Activated T-cell treated with anti-CD3 and anti-CD28 coated beads, Interleukin-2, amount 50 U/mL, for 4 hours (primary cell): ENCODE data around the gene DNASE2. TPM values are rescaled to one million over a fixed set of nuclear protein-coding genes. Genes with fewer than 3 reads are reported as not detected.

ENCODE experiments used
- ATAC-seq, 2 donors: fragments of 200-7000 bp; cut with Tn5 transposase; one replicate each; pipeline ENCODE4 v1.10.0; 2021
- DNase-seq: peaks from one replicate; pipeline ENCODE4 v3.0.0-alpha.2; 2020
- H3K27me3 Mint-ChIP-seq: one replicate; pipeline ENCODE4 v1.8.0; 2021; ENCODE audit warnings: low read depth, mixed read lengths
- H3K36me3 Mint-ChIP-seq: one replicate; pipeline ENCODE4 v1.8.0; 2022; ENCODE audit warnings: mixed read lengths; ENCODE audit not compliant: insufficient read depth
- H3K4me1 Mint-ChIP-seq: one replicate; pipeline ENCODE4 v1.8.0; 2021; ENCODE audit warnings: low read depth, mixed read lengths
- H3K4me3 Mint-ChIP-seq: one replicate; pipeline ENCODE4 v1.8.0; 2021; ENCODE audit warnings: mild to moderate bottlenecking, moderate library complexity, mixed read lengths
- H3K9me3 Mint-ChIP-seq: one replicate; pipeline ENCODE4 v1.8.0; 2021; ENCODE audit warnings: mixed read lengths
- total RNA-seq, 3 donors: library from RNA; stranded (reverse); gene quantifications; one replicate each; pipeline ENCODE4 v1.2.1, GENCODE V29; 2021

DNASE2 gene
- total RNA-seq, 3 donors from 2014 or later, result 14.3 to 19.5 (median 15.9) TPM

GRCh38 chr19:12880551-12881171 lies 588 bp downstream of the DNASE2 start:
- Mint-ChIP-seq H3K4me3 (peak overlapping the region; percentile 86), H3K9me3 (no peaks in the 10 kb centered on the region), H3K4me1 (peaks cover 21% of the 10 kb centered on the region), H3K36me3 (peaks cover 4% of the 10 kb centered on the region), H3K27me3 (no peaks in the 10 kb centered on the region)
- DNase-seq (no peak), ATAC-seq (peak; percentile 1 to 4)

DNA sequence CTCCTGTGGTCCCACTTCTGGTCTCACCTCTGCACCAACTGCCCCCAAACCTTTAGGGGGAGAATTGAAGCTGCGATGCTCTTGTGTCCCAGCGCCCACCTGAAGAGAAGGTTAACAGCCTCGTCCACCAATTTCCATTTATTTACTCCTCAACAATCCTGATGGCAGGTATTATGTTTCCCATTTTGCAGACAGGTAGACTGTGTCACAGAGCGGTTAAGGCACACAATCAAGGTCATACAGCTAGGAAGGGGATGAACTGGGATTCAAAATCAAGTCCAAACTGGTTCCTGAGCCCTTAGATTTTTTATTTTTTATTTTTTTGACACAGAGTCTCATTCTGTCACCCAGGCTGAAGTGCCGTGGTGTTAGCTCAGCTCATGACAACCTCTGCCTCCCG lies 6.2 kb downstream of the DNASE2 start:
- H3K9me3 Mint-ChIP-seq, result no peaks in the 10 kb centered on the region
- no peaks in the 10 kb centered on the region for H3K27me3 Mint-ChIP-seq
- DNase-seq (no peak), ATAC-seq (no peak)
- H3K4me1 Mint-ChIP-seq, result peaks cover 5% of the 10 kb centered on the region
- no peak overlapping the region for H3K4me3 Mint-ChIP-seq
- H3K36me3 Mint-ChIP-seq, result peaks cover 12% of the 10 kb centered on the region

DNA sequence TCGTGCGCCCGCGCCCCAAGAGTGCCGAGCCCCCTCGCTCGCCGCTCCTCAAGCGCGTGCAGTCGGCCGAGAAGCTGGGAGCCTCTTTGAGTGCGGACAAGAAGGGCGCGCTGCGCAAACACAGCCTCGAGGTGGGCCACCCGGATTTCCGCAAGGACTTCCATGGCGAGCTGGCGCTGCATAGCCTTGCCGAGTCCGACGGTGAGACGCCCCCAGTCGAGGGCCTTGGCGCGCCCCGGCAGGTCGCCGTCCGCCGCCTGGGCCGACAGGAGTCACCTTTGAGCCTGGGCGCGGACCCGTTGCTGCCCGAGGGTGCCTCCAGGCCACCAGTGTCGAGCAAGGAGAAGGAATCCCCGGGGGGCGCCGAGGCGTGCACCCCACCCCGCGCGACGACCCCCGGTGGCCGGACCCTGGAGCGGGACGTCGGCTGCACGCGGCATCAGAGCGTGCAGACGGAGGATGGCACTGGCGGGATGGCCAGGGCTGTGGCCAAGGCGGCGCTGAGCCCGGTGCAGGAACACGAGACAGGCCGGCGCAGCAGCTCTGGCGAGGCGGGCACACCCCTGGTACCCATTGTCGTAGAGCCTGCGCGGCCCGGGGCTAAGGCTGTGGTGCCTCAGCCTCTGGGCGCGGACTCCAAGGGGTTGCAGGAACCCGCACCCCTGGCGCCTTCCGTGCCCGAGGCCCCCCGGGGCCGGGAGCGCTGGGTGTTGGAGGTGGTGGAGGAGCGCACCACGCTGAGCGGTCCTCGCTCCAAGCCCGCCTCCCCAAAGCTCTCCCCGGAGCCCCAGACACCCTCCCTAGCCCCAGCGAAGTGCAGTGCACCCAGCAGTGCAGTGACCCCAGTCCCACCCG lies 7.1 kb downstream of the DNASE2 start:
- no peak for DNase-seq
- no peak overlapping the region for H3K4me3 Mint-ChIP-seq

DNA sequence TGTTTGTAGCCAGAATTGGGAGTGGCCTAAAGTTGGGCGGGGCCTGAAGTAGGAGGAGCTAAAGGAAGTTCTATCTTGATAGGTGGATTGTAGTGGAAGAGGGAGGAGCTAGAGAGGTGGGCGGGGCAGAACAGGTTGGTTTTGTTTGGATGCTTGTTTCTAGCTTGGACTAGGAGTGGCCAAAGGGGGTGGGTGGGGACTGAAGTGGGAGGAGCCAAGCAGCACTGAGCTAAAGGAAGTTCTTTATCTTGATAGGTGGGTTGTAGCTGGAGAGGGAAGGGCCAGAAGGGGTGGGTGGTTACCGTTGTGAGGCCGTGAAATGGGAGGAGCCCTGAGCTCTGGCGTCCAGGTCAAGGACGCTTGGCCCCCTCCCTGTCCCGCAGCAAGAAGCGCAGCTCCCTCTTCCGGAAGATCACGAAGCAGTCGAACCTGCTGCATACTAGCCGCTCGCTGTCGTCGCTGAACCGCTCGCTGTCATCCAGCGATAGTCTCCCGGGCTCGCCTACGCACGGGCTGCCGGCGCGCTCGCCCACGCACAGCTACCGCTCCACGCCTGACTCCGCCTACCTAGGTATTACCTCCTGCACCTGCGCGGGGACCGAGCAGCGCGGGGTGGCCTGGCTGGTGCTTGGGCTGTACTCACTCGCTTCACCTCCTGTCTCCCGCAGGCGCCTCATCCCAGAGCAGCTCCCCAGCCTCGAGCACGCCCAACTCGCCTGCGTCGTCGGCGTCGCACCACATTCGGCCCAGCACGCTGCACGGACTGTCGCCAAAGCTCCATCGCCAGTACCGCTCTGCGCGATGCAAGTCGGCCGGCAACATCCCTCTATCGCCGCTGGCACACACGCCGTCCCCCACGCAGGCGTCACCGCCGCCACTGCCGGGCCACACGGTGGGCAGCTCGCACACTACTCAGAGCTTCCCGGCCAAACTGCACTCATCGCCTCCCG lies 8.0 kb downstream of the DNASE2 start:
- peaks cover 1% of the 10 kb centered on the region for H3K27me3 Mint-ChIP-seq
- no peaks in the 10 kb centered on the region for H3K4me1 Mint-ChIP-seq
- DNase-seq, result peak; percentile 62
- peaks cover 12% of the 10 kb centered on the region for H3K36me3 Mint-ChIP-seq
- H3K4me3 Mint-ChIP-seq, result no peak overlapping the region
- no peaks in the 10 kb centered on the region for H3K9me3 Mint-ChIP-seq
- ATAC-seq, result peak; percentile 77 to 82

More for the DNA sequence above, 7.1 kb downstream of the DNASE2 start:
- Mint-ChIP-seq H3K36me3 (peaks cover 12% of the 10 kb centered on the region), H3K27me3 (no peaks in the 10 kb centered on the region), H3K4me1 (no peaks in the 10 kb centered on the region), H3K9me3 (no peaks in the 10 kb centered on the region)
- ATAC-seq, result no peak

DNA sequence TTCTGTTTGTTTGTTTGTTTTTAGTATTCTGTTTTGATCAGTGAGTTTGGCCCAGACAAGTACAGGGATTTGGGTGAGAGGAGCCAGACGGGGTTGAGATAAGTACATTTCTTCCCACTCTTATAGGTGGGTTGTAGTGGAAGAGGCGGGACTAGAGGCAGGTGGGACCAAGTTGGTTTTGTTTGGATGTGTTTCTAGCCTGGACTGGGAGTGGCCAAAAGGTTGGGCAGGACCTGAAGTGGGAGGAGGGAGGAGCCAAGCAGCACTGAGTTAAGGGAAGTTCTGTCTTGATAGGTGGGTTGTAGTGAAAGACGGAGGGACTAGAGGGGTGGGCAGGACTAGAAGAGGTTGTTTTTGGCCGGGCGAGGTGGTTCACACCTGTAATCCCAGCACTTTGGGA lies 9.0 kb downstream of the DNASE2 start:
- Mint-ChIP-seq H3K36me3 (peaks cover 9% of the 10 kb centered on the region), H3K9me3 (no peaks in the 10 kb centered on the region), H3K4me3 (no peak overlapping the region), H3K4me1 (peaks cover 1% of the 10 kb centered on the region), H3K27me3 (peaks cover 3% of the 10 kb centered on the region)
- no peak for ATAC-seq
- DNase-seq, result no peak

DNA sequence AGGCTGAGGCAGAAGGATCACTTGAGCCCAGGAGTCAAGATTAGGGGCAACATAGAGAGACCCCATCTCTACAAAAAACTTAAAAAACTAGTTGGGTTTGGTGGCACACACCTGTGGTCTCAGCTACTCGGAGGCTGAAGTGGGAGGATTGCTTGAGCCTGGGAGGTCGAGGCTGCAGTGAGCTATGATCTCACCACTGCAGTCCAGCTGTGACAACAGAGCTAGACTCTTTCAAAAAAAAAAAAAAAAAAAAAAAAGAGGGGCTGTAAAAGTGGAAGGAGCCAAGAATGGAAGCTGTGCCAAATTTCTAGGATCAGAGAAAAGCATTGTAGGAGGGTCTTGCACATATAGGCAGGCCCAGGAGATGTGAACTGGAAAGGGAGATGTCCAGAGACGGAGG lies 9.6 kb downstream of the DNASE2 start:
- H3K4me3 Mint-ChIP-seq, result no peak overlapping the region
- ATAC-seq (no peak), DNase-seq (no peak)
- H3K36me3 Mint-ChIP-seq, result peaks cover 7% of the 10 kb centered on the region
- peaks cover 5% of the 10 kb centered on the region for H3K27me3 Mint-ChIP-seq
- peaks cover 6% of the 10 kb centered on the region for H3K4me1 Mint-ChIP-seq
- H3K9me3 Mint-ChIP-seq, result no peaks in the 10 kb centered on the region

DNA sequence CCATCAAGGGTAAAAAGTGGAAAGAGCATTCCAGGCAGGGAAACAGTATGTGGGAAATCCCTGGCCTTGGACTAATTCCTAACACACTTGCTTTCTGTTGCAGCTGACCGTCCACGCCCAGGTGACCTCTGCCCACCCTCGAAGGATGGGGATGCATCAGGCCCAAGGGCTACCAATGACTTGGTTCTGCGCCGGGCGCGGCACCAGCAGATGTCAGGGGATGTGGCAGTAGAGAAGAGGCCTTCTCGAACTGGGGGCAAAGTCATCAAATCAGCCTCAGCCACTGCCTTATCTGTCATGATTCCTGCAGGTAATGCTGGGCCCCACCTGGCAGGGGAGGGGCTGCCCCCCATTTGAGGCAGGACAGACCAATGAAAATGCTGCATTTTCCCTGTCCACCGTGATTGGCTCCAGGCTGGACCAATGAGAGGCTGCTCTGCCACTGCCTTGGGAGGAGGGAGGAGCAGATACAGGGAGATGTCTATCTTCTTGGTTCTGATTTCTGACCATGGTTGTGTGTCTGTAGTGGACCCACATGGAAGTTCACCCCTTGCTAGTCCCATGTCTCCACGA lies 12.6 kb downstream of the DNASE2 start:
- Mint-ChIP-seq H3K4me3 (peak overlapping the region; percentile 29), H3K4me1 (peaks cover 7% of the 10 kb centered on the region), H3K27me3 (peaks cover 11% of the 10 kb centered on the region), H3K36me3 (peaks cover 3% of the 10 kb centered on the region), H3K9me3 (no peaks in the 10 kb centered on the region)
- ATAC-seq, result no peak
- DNase-seq, result no peak

DNA sequence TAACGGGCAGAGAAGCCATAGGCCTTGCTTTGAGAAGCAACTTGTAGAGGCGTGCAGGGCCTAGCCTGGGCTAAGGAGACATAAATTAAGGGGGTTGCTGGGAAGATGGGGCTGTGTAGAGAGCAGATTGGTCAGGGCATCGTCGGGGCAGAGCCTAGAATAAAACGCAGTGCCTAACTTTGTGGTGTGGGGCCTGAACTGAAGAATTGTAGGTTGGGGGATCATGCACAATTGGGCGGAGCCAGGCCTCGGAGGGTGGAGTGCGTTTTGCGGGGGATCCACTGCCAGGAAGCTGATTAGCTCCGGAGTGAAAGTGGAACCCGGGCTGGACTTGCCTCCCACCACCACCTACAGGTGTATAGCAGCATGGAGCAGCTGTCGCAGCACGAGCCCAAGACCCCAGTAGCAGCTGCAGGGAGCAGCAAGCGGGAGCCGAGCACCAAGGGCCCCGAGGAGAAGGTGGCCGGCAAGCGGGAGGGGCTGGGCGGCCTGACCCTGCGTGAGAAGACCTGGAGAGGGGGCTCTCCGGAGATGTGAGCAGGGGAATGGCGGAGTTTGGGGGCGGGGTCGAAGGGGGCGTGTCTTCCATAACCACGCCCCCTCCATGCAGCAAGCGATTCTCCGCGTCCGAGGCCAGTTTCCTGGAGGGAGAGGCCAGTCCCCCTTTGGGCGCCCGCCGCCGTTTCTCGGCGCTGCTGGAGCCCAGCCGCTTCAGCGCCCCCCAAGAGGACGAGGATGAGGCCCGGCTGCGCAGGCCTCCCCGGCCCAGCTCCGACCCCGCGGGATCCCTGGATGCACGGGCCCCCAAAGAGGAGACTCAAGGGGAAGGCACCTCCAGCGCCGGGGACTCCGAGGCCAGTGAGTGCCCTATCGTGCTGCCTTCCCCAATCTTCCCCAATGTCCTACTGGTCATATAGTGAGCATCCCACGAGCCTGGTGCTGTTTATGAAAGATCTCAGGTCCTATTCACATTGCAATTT lies 13.8 kb downstream of the DNASE2 start:
- Mint-ChIP-seq H3K4me3 (peak overlapping the region; percentile 67), H3K4me1 (peaks cover 7% of the 10 kb centered on the region), H3K9me3 (no peaks in the 10 kb centered on the region), H3K27me3 (peaks cover 11% of the 10 kb centered on the region), H3K36me3 (peaks cover 3% of the 10 kb centered on the region)
- peak; percentile 51 for DNase-seq
- peak; percentile 80 to 87 for ATAC-seq

DNA sequence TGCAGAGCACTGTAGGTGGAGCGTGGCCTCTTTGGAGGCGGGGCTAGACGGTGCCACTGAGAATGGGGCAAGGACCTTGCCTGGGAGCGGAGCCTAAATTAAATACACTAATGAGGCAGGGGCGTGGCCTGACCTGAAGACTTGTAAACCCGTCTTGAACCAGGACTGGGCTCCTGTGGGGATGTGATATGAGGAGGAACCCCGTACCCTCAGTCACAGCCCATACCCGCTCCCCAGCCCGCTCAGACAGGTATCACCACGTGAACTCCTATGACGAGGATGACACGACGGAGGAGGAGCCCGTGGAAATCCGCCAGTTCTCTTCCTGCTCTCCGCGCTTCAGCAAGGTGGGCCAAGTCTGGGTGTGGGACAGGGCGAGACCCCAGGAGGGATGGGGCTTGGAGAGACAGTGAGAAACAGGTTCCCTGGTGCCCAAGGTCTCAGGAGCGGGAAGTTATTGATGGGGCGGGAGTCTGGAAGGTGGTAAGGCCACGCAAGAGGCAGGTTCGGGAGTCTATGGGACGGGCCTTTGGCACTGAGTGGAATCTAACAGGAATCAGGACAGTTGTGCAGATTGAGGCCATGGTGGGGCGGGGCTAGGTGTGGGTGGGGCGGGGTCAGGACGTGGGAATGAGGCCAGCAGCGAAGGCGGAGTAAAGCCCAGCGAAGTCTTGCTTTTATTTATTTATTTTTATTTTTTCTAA lies 14.7 kb downstream of the DNASE2 start:
- ATAC-seq, result no peak
- H3K36me3 Mint-ChIP-seq, result no peaks in the 10 kb centered on the region
- peaks cover 11% of the 10 kb centered on the region for H3K27me3 Mint-ChIP-seq
- no peak for DNase-seq
- peaks cover 7% of the 10 kb centered on the region for H3K4me1 Mint-ChIP-seq
- H3K4me3 Mint-ChIP-seq, result peak overlapping the region; percentile 67
- H3K9me3 Mint-ChIP-seq, result no peaks in the 10 kb centered on the region

DNA sequence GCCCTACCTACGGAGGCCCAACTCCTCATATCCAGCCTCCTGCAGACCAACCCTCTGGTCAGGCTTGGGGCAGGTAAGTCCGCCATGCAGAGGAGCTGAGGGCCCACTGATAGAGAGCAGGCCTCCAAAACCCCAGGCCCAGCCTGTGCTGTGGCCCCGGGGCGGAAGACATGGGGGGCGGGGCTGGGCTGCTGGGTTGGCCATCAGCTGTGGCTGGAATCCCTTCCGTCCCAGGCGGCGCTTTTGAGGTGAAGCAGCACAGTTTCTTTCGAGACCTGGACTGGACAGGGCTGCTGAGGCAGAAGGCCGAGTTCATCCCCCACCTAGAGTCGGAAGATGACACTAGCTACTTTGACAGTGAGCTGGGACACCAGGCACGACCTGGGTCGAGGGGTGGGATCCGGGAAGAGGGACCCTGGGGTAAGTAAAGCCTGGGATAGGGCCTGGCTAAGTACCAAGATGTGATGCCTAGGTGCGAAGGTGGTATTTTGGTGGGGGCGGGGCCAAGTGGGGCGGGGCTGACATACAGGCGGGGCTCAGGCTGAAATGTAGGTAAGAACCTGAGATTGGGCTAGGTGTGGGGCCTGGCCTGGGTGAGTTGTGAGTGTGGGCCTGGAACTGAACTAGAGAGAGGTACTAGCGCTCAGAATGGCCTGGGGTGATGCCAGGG lies 15.4 kb downstream of the DNASE2 start:
- H3K36me3 Mint-ChIP-seq, result no peaks in the 10 kb centered on the region
- no peak for ATAC-seq
- no peak for DNase-seq
- H3K4me3 Mint-ChIP-seq, result no peak overlapping the region
- no peaks in the 10 kb centered on the region for H3K9me3 Mint-ChIP-seq
- peaks cover 11% of the 10 kb centered on the region for H3K27me3 Mint-ChIP-seq
- H3K4me1 Mint-ChIP-seq, result peaks cover 7% of the 10 kb centered on the region

DNA sequence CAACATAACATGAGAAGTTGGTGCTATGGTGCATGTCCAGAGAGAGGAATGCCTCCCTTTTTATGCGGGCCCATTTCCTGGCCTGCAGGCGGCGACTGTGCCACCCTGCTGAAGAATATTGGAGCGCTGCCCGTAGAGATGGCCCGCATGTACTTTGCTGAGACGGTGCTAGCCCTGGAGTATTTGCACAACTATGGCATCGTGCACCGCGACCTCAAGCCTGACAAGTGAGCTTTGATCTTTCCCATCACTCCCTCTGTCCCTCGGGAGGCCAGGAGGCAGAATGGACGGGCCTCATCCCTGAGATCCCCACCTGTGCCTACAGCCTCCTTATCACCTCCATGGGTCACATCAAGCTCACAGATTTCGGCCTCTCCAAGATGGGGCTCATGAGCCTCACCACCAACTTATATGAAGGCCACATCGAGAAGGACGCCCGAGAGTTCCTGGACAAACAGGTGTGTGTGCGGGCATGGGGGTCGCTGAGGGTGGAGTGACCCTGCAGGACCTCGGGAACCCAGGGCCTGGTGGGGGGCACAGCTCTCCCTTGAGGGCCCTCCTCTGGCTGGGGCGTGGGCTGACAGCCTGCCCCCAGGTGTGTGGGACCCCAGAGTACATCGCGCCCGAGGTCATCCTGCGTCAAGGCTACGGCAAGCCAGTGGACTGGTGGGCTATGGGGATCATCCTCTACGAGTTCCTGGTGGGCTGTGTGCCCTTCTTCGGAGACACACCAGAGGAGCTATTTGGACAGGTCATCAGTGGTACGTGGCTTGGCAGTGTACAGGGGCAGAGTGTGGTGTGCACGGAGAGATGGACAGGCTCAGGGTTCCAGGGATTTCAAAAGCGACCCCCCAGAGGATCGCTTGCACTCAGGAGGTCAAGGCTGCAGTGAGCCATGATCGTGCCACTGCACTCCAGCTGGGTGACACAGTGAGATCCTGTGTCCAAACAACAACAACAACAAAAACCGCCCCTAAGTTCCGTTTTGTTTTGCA lies 16.2 kb downstream of the DNASE2 start:
- DNase-seq (no peak), ATAC-seq (no peak)
- no peaks in the 10 kb centered on the region for H3K36me3 Mint-ChIP-seq
- no peak overlapping the region for H3K4me3 Mint-ChIP-seq
- no peaks in the 10 kb centered on the region for H3K9me3 Mint-ChIP-seq
- peaks cover 7% of the 10 kb centered on the region for H3K4me1 Mint-ChIP-seq
- peaks cover 11% of the 10 kb centered on the region for H3K27me3 Mint-ChIP-seq
